NCI-H2029 treated with DMSO at 0.1 percent for 48 hours (cell line): ENCODE measurements around the gene KRT36.

Experiments
- DNase-seq: peaks from one replicate; lab custom pipeline; 2025; lab: John Stamatoyannopoulos, UW

Gene KRT36

DNA sequence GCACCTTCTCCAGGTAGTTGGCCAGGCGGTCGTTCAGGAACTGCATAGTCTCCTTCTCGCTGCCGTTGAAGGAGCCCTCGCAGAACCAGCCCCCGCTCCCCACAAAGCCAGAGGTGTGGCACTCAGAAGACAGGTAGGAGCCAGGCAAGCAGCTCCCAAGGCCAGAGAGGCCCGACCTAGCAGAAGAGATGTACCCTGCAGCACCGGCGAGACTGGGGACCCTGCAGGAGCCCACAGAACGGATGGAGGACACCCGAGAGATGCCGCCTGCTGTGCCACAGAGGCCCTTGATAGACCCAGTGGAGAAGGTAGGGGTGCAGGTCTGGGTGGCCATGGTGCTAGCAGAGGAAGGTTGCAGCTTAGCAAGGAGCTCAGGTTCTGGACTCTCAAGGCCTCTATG is at the start of gene KRT36:
TSS of gene KRT36 (minus strand) at position 380 of the 400 bp plus-strand sequence. CDS start at position 334, 46 bp downstream.
- no peak for DNase-seq

DNA sequence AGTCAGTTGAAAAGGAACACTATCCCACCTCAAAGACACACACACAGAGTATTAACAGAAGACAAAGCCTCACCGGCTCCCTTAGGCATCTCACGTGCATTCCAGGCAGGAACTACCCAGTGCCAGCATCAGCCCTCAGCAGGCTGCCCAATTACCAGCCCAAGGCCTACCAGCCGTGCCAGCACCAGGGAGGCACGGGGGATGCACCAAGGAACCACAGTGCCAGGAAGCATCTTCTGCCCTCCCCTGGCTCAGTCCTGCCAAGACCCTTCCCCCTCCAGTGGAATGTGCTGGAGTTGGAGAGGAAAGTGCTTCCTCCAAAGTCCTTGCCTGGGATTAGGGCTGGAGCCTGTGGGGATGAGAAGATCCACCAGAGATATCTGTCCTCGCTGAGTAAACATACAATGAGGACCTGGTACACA is 49.4 kb upstream of the KRT36 start:
- DNase-seq = no peak

DNA sequence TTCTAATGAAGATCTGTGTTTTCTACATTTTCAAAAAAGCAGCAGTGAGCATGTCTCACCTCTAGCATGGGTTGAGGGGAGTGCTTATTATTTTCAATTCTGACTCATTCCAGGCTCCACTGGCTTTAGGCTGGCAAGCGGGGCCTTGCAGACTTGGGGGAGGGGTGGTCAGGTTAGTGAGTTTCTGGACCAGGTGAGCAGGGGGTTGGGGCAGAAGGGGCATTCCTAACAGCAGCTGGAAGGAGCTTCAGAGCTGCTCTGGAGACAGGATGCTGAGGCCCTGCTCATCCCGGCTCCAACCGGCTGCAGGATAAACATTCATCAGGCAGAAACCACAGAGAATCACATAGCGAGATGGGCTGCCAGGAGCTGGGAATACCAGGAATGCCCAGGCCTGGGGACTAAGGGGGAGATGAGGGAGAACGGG is 48.9 kb upstream of the KRT36 start:
- no peak for DNase-seq

DNA sequence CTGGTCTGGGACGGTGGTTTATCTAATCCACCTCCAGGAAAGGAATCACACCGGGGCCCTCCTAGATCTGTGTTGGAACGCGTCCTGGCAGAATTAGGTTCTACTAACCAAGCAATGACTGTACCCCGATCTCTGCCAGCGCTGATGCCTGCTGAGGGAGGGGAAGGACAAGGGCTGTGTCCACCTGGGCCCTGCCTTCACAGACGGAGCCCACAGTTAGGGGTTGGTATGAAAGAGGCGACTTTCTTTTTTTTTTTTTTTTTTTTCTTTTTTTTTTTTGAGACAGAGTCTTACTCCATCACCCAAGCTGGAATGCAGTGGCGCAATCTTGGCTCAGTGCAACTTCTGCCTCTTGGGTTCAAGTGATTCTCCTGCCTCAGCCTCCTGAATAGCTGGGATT is 48.3 kb upstream of the KRT36 start:
- no peak for DNase-seq

DNA sequence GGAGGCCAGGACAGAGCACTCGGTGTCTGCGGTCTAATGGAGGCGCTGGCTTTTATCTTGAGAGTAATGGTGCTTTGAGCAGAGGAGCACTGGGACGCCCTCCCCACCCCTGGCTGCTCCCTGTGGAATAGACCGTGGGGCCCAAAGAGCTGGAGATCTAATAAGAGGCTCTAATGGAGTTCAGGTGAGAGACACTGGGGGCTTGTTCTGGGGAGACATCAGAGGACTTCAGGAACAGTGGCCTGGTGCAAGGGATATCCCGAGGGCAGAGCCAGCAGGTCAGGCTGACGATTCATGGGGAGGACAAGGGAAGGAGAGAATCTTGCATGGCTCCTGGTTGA is 47.9 kb upstream of the KRT36 start:
- DNase-seq = no peak

DNA sequence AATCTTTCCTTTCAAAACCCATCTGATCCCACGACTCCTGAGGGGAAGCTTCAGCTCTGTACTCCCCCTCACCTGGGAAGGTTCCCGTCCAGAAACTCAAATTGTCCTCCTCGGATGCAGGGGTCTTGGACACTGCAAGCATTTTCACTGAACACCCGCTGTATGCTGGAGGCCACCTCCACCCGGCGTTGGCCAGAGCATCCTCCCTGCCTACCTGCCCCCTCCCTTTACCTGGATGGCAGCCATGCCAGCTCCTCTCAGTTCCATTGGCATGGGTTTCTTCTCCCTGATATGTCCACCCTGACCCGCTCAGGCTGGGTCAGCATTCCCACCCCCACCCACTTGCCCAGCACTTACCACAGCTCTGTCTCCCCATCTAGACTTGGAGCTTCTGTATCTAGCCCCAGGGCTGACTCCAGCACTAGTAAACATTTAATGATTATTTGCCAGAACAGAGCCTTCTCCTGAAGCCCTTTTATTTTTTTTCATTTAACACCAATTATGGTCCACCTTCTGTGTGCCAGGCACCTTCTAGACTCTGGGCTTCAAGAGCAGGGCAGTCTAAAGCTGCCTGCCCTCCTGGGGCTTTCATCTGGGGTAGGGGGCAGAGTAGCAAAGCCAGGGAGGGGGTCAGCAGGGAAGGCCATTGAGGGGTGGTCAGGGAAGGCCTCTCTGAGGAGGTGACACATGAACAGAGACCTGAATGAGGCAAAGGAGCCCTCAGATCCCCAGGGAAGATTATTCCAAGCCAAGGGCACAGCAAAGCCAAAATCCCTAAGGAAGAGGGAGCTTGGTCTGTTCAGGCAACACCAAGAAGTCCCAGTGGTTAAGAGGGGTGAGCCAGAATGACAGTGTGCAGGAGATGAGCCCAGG is 47.3 kb upstream of the KRT36 start:
- no peak for DNase-seq

DNA sequence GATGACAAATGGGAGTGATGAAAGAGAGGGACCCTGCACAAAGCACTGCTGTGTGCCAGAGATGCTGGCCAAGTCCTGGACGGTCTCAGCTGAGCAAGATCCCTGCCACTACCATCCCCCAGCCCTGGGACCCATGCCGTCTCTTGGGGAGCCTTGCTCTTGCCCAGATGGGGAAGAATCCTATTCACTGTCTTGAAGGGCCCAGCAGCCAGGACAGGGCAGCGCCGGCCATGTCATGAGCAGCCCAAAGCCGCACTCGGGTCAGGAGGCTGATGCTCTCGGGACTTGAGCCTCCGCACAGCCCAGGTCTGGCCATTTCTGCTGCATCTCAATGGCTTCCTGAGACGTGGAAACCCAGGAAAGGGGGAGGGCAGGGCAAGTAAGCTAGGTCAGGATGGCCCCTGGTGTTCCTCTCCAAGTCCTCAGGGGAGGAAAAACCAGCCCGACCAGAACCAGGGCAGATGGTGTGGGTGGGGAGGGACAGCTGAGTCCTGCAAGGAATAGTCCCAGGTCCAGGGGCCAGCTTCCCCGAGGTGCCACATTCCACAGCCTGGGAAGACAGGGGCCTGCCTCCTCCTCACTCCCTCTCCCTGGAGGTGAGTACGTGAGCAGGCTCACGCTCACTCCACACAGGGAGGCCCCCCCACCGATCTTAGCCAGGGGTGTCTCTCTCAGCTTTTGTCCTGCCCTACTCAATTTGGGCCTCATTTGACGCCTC is 46.2 kb upstream of the KRT36 start:
- DNase-seq = no peak

DNA sequence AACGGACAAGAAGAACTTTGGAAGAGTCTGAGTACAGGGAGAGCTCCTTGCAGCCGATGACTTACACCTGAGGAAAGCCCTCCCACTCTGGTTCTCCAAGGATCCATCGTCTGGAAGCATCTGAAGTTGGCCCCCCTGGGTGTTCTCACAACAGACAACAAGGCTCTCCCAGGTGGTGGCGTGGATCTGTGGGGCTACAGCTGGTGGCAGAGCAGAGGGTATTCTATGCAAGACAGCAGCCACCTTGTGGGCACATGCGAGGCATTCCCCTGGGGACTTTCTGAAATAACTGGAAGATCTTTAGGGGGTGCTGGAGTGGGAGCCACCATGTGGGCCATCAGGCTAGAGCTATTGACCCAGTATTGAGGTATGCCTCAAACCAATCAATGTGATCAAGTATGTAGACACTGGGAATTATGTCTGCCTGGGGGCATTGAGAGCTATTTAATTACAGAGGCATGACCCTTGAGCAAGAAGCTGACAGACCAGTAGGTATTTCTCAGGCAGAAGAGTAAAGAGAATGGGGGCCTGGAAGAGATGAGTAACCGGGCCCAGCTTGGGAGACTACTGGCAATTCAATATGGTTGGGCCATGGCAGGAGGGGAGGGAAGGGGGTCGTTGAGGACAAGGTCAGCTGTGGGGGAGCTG is 45.3 kb upstream of the KRT36 start:
- DNase-seq = no peak

DNA sequence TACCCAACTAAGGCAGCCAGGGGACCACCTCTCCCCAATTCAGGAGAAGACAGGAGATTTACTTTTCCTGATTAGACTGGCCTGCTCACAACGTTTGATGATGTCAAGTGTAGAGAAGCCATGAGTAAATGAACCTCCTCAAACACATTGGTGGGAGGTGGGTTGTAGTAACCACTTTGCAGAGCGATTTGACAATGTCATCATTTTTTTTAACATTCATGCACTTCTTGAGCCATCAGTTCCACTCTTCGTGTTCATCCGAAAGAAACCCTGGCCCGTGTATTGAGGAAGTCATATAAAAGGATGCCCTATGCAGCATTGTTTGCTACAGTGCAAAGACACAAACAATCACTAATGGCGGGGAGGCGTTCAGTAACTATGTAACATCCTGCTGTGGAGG is 43.9 kb upstream of the KRT36 start:
- DNase-seq = no peak

DNA sequence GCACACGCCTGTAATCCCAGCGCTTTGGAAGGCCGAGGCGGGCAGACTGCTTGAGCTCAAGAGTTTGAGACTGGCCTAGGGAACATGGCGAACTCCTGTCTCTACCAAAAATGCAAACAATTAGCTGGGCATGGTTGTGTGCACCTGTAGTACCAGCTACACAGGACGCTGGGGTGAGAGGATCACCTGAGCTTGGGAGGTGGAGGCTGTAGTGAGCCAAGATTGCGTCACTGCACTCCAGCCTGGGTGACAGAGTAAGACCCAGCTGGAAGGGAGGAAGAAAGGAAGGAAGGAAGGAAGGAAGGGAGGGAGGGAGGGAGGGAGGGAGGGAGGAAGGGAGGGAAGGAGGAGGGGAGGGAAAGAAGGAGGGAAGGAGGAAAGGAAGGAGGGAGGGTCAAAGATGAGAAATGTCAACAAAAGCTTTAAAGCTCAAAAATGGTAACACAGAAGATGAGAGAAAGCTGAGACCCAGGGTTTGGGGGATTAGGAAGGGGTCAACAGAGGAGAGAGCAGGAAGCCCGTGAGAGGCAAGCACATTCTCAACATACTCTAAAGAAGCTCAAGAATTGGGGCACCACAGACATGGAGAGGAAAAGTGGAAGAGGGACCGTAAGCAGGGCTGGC is 43.3 kb upstream of the KRT36 start:
- DNase-seq = no peak

DNA sequence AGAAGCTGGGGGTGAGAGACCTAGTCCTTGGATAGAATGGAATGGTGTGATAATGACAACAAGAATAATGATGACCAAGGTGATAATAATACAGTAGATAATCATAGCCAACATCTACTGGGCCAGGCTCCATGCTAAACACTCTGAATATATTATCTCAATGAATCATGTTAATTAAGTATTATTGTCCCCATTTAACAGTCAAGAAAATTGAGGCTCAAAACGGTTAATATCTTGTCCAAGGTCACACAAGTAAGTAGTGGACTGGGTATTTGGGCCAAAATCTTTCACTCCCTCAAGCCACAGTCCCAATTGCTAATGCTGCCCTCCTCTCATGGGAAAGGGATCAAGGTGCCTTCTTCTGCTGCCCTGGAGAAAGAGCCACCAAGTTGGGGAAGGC is 42.3 kb upstream of the KRT36 start:
- DNase-seq = no peak

DNA sequence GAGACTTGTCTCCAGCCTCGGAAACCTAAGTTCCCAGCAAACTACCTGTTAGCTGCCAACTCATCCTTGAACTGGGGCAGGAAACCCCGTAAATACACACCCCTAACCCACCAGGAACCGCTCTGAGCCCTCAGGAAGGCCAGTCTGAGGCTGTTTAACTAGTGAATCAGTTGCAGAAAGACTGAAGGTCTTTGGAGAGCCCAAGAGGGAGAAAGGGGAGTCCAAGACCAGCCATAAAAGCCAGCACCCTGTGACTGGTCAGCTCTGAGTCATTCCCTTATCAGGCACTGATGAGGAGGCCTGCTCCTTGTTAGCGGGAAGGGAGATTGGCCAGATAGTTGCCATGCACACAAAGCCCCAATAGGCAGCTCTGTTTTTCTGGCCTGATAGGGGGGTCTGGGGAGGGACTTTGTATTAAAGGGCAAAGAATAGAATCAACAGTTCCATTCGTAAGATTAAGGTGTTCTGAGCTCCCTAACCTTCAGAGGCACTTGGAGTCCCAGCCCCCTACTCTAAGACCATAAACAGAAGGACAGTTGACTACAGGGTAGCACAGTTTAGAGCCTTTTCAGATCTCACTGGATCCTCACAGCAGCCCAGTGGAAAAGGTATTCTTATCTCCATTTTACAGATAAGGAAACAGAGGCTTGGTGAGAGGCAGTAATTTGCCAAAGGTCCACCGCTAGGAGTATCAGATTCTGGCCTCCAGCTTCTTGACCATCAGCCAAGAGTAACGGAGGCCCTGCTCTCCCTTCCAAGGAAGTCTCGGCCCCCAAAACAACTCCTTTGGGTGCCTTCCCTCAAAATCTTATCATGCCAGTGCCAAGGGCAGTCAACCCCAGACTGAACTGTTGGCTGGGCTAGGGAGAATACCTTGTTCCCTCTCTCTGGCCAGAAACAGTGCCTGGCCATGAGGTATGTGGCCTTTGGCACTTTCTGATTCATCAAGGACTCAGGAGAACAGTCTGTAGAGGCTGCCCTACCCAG is 40.6 kb upstream of the KRT36 start:
- no peak for DNase-seq

DNA sequence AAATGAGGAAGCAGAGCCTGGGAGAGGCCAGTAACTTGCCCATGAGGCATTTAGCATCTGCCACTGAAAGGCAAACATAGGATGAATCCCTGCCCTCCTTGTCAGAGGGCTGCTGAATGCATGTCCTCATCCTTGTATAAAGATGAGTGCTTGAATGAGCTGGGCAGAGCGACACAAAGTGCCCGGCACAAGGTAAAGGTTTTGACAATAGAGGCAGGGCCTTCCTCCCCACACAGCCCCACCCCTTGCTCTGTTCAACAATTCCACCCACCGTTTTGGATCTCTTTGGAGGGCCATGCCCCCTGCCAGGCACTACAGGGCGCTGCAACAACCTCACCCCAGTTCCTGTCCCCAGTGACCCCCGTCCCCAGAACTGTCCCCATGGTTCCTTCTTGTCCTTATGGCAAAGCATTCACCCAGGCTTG is 39.8 kb upstream of the KRT36 start:
- DNase-seq = no peak

DNA sequence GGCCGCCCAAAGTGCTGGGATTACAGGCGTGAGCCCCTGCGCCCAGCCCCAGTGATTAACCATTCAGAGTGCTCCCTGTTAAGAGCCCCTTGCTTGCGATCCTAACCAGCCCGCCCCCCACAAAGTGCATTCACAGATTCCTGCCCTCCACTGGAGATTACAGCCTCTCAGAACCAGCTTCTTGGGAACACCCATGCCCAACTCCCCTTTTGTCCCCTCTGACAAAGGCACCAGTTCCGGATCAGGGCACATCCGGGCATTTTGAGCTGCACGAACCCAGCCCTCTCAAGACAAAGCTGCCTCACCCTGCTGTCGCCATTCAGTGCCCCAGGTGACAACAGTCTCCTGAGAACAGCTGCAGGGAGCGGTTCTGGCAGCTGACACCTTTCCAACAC is 39.2 kb upstream of the KRT36 start:
- DNase-seq = no peak

DNA sequence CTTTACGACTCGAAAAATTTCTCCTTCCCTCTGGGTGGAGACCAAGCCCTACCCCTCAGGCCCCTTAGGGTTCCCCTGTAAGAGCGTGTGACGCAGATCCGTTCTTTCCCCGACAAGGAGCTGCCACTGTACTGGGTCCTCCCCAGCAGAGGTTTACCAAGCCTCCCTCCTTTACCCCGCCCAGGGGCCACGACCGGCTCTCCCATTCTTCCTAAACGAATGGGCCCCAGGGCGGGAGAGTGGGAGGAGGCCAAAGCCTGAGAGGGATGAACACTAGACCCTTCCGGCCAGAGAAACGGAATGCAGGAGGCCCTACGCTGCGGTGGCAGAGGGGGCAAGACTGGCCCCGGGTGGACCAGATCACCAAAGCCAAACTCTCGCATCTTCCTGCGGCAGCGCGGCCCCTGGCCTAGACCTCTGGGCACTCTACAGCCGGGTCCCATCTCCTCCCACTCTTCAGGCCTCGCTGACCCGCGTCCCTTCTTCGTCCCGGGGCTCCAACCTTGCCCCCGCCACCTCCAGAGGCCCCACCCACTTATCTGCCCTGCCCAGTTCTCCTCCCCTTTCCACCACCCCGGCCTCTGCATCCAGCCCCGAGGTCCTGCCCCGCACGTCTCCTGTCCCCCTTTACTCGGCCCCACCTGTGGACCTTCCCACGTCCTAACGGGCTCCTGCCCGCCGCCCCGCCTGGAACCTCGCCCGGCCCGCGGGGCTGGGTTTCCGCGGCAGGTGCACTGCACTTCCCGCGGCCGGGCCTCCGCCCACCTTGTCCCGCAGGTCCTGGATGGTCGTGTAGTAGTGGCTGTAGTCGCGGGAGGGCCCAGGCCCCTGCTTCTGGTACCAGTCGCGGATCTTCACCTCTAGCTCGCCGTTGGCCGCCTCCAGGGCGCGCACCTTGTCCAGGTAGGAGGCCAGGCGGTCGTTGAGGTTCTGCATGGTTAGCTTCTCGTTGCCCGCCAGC is 37.6 kb upstream of the KRT36 start:
- DNase-seq = no peak

DNA sequence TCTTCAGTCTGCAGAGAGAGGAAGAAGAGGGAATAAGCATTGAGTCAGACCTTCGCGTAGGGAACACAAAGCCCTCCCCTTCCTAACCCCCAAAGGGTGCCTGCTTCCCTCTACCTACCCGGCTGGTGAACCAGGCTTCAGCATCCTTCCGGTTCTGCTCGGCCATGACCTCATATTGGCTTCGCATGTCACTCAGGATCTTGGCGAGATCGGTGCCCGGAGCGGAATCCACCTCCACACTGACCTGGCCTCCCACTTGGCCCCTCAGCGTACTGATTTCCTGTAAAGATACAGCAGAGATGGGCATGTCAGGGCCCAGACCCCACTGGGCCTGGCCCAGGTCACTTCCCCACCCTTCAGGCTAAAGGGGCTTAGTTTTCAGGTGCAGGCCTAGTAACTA is 34.6 kb upstream of the KRT36 start:
- no peak for DNase-seq

DNA sequence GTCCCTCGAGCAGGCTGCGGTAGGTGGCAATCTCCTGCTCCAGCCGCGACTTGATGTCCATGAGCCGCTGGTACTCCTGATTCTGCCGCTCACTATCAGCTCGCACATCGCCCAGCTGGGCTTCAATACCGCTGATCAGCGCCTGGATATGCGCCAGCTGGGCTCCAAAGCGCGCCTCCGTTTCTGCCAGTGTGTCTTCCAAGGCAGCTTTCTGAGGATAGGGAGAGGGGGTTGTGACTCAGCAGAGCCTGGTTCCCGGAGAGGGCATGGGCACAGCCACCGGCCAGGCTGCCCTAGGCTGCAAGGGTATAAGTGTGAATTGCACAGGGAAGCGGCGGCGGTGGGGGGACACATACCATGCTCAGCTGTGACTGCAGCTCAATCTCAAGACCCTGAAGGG is 34.1 kb upstream of the KRT36 start:
- no peak for DNase-seq

DNA sequence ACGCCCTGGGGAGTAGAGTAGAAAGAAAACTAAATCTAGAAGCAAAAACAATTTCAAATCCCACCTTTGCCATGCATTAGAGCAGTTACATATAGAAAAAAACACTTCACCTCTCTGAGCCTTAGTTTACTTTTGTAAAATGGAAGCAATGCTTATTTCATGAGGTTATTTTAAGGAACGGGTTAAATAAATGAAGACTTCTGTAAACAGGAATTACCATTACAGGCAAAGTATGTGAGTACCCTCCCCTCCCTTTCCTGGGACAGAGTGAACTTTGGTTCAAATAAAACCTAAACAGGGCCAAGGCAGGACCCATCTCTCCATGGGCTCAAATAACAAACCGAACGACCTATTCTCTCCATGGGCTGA is 33.5 kb upstream of the KRT36 start:
- no peak for DNase-seq

DNA sequence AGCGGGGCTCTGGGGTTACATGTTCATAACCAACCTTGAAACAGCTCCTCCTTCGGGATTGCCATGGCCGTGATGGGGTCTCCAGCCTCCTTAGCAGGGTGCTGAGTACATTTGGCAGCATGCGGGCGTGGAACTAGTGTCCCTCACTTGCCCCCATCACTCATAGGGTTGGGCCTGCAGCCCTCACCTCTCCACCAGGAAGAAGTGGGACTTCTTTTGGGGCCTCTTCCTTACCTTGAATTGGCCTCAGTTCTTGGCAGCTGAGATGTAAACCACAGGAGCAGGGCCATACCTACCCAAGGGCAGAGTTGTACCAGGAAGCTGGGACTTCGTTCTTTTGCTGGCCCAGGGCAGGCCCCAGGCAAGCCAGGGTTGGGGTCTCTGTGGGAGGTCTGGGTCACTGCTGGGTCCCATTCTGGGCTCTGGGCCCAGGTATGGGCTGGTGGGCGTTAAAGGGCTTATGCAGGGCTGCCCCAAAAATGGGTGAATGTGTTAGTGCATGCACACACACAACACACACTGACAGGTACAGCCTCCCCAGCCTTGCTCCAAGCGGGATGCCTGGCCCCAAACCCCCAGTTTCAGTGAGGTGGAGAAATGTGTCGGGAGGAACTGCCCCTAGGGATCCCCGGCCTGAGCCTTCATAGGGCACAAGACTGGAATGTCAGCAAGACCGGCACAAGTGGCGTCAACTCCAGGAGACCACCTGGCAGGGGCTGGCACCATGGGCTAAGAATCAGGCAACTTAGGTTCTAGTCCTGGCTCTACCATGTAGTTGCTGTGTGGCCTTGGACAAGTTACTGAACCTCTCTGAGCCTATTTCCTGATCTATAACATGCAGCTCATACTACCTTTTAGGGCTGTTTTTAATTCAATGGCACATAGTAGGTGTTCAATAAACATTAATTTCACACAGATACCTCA is 32.9 kb upstream of the KRT36 start:
- no peak for DNase-seq
